Trophoblast cell (in vitro differentiated cells and primary cell): Measurements from ENCODE around the gene F2RL1.

Experiments used
- DNase-seq, 2 donors: peaks; one replicate each; pipeline ENCODE4 v3.0.0-alpha.2; 2016
- H2AFZ ChIP-seq: 2 replicates; pipeline ENCODE4 v1.6.1; 2013; ENCODE audit warnings: low read length, moderate library complexity, mild to moderate bottlenecking; ENCODE audit not compliant: insufficient read depth, poor library complexity
- H2AK5ac ChIP-seq: 2 replicates; pipeline ENCODE4 v1.6.1; 2013; ENCODE audit warnings: mild to moderate bottlenecking, low read length
- H2BK120ac ChIP-seq: 2 replicates; pipeline ENCODE4 v1.6.1; 2013; ENCODE audit warnings: low read length, mild to moderate bottlenecking, moderate library complexity; ENCODE audit not compliant: insufficient read depth, poor library complexity
- H2BK12ac ChIP-seq: 2 replicates; pipeline ENCODE4 v1.6.1; 2013; ENCODE audit warnings: mild to moderate bottlenecking, low read length, moderate library complexity
- H2BK5ac ChIP-seq: 2 replicates; pipeline ENCODE4 v1.6.1; 2013; ENCODE audit warnings: low read length, low read depth, moderate library complexity, mild to moderate bottlenecking; ENCODE audit not compliant: poor library complexity
- H3K14ac ChIP-seq: 2 replicates; pipeline ENCODE4 v1.6.1; 2013; ENCODE audit warnings: mild to moderate bottlenecking, low read length
- H3K18ac ChIP-seq: 2 replicates; pipeline ENCODE4 v1.6.1; 2013; ENCODE audit warnings: mild to moderate bottlenecking, low read length
- H3K23ac ChIP-seq: 2 replicates; pipeline ENCODE4 v1.6.1; 2013; ENCODE audit warnings: low read length
- H3K27ac ChIP-seq: 2 replicates; pipeline ENCODE4 v1.5.1; 2013; ENCODE audit warnings: low read depth, mild to moderate bottlenecking, inconsistent platforms, low read length, moderate library complexity
- H3K27me3 ChIP-seq: 2 replicates; pipeline ENCODE4 v1.6.1; 2013; ENCODE audit warnings: inconsistent platforms, mild to moderate bottlenecking, low read length, moderate library complexity; ENCODE audit not compliant: insufficient read depth
- H3K36me3 ChIP-seq, 2 experiments: 1 replicate in 1 of 2; 2 replicates in 1 of 2; pipeline ENCODE4 v1.6.1; 2013; ENCODE audit warnings: low read length in 2 of 2, mild to moderate bottlenecking in 2 of 2, moderate library complexity in 1 of 2; ENCODE audit not compliant: insufficient read depth in 2 of 2, control insufficient read depth in 1 of 2
- H3K4ac ChIP-seq: 2 replicates; pipeline ENCODE4 v1.6.1; 2013; ENCODE audit warnings: low read depth, mild to moderate bottlenecking, low read length, moderate library complexity
- H3K4me1 ChIP-seq, 2 experiments: 1 replicate in 1 of 2; 2 replicates in 1 of 2; pipeline ENCODE4 v1.6.1; 2013; ENCODE audit warnings: low read length in 2 of 2, mild to moderate bottlenecking in 2 of 2, moderate library complexity in 1 of 2; ENCODE audit not compliant: insufficient read depth in 2 of 2, control insufficient read depth in 1 of 2
- H3K4me2 ChIP-seq: 2 replicates; pipeline ENCODE4 v1.6.1; 2013; ENCODE audit warnings: inconsistent platforms, mild to moderate bottlenecking, low read length, moderate library complexity
- H3K4me3 ChIP-seq: 2 replicates; pipeline ENCODE4 v1.5.1; 2013; ENCODE audit warnings: mild to moderate bottlenecking, low read depth, low read length, inconsistent platforms
- H3K79me1 ChIP-seq: one replicate; pipeline ENCODE4 v1.6.1; 2013; ENCODE audit warnings: low read length
- H3K79me2 ChIP-seq: 2 replicates; pipeline ENCODE4 v1.6.1; 2013; ENCODE audit warnings: low read length, mild to moderate bottlenecking; ENCODE audit not compliant: control insufficient read depth, insufficient read depth, poor library complexity
- H3K9ac ChIP-seq: 2 replicates; pipeline ENCODE4 v1.6.1; 2013; ENCODE audit warnings: mild to moderate bottlenecking, low read length
- H3K9me3 ChIP-seq: 2 replicates; pipeline ENCODE4 v1.6.1; 2013; ENCODE audit warnings: low read depth, mild to moderate bottlenecking, control low read depth, inconsistent platforms, low read length; ENCODE audit not compliant: insufficient read depth
- H4K12ac ChIP-seq: 2 replicates; pipeline ENCODE4 v1.6.1; 2013; ENCODE audit warnings: low read depth, mild to moderate bottlenecking, low read length, moderate library complexity
- H4K8ac ChIP-seq: 2 replicates; pipeline ENCODE4 v1.6.1; 2013; ENCODE audit warnings: low read depth, mild to moderate bottlenecking, low read length, moderate library complexity
- H4K91ac ChIP-seq: one replicate; pipeline ENCODE4 v1.6.1; 2013; ENCODE audit warnings: low read depth, mild to moderate bottlenecking, low read length, moderate library complexity
- WGBS: extraction: QIAGEN DNeasy Blood & Tissue Kit; methylation state at CpG from one replicate; pipeline ENCODE4 v1.1.7; 2013; ENCODE audit warnings: missing lambda C conversion rate; ENCODE audit not compliant: insufficient read length, insufficient coverage; ENCODE audit errors: extremely low coverage; 5-methylcytosine and 5-hydroxymethylcytosine counted together

Gene F2RL1

DNA sequence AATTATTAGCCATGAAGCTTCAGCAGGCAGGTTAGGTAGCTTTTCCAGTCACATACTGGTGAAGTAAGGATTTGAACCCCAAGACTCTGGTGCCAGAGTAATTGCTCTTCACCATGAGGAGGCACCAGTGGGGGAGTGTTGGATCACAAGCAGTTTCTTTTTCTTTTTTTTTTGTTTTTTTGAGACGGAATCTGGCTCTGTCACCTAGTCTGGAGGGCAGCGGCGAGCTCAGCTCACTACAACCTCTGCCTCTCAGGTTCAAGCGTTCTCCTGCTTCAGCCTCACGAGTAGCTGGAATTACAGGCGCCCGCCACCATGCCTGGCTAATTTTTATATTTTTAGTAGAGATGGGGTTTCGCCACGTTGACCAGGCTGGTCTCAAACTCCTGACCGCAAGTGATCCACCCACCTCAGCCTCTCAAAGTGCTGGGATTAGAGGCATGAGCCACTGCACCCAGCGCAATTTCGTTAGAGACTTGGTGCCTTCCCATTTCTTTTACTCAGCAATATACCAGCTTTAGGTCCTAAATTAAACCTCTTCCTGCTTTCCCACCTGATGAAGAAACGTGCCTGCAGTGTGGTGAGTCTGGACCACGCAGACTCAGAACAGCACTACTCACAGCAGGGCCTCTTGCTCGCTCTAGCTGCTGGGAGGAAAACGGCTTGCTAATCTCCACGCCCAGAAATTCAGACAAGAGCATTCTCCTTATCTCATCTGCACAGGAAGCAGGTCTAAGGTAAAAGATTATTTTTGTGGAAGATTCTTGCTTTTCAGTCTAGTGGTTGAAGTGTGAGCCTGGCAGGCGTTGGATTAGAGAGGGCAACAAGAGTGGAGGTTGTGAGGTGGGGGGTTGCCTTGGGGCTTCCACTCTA lies 30.8 kb downstream of the F2RL1 start, which contains the start of gene S100Z:
S100Z (plus strand) TSS at position 596 of the 873 bp plus-strand sequence. CDS start 25,346 bp downstream, outside the sequence.
- Histone ChIP-seq H4K8ac (no peak within 1 kb of the TSS), H2AFZ (no peak within 1 kb of the TSS), H3K27ac (no peak within 1 kb of the TSS), H3K4ac (no peak within 1 kb of the TSS), H3K4me3 (no peak within 1 kb of the TSS), H3K14ac (no peak within 1 kb of the TSS), H3K18ac (no peak within 1 kb of the TSS), H3K23ac (no peak within 1 kb of the TSS), H3K9me3 (peaks cover under 1% of the 10 kb centered on the region), H2BK12ac (peak within 1 kb of the TSS; percentile 69), H3K36me3 (no peaks in the 10 kb centered on the region), H2BK5ac (no peak within 1 kb of the TSS), H3K4me2 (no peak within 1 kb of the TSS), H3K79me2 (no peaks in the 10 kb centered on the region), H3K27me3 (no peaks in the 10 kb centered on the region), H3K9ac (no peak within 1 kb of the TSS), H4K91ac (peak within 1 kb of the TSS; percentile 13), H3K79me1 (peaks cover 2% of the 10 kb centered on the region), H4K12ac (no peak within 1 kb of the TSS), H2BK120ac (peak within 1 kb of the TSS; percentile 20), H3K4me1 (peaks cover 6 to 7% of the 10 kb centered on the region in 2 experiments), H2AK5ac (no peak within 1 kb of the TSS)
- peak in 1 of 2 donors; percentile 40 for DNase-seq
- no CpG with 5 or more reads among the region's 18 CpGs for WGBS

DNA sequence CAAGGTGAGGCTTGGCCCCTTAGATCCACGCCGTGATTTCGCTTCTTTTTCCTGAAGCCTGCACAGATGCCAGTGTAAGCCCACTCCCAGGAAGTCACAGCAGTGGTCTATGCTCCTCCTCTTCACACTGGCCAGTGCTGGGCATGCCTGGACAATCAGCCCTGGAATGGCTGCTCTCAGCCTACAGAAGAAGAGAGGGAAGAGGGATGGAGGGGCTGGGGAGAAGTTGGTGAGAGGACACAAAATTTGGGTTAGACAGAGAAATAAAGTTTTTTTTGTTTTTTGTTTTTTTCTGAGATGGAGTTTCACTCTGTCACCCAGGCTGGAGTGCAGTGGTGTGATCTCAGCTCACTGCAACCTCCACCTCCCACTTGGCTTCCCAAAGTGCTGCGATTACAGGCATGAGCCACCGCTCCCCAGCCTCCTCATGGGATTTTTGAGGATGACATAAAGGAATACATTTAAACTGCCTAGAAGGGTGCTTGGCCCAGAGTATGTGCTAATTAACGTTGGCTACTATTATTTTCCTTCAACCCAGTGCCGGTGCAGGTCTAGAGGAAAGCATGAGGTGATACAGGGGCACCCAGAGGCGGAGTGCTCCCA lies 31.8 kb downstream of the F2RL1 start:
- H3K79me1 ChIP-seq: peaks cover 2% of the 10 kb centered on the region
- H3K4ac ChIP-seq: no peak overlapping the region
- H3K14ac ChIP-seq: no peak overlapping the region
- H2BK120ac ChIP-seq: peak overlapping the region; percentile 20
- peak overlapping the region; percentile 69 for H2BK12ac ChIP-seq
- no peaks in the 10 kb centered on the region for H3K79me2 ChIP-seq
- no peak overlapping the region for H3K4me2 ChIP-seq
- H3K4me1 ChIP-seq: peaks cover 6 to 7% of the 10 kb centered on the region in 2 experiments
- peaks cover 2% of the 10 kb centered on the region for H3K9me3 ChIP-seq
- H3K23ac ChIP-seq: no peak overlapping the region
- no peak overlapping the region for H3K27ac ChIP-seq
- H3K27me3 ChIP-seq: no peaks in the 10 kb centered on the region
- WGBS: no CpG with 5 or more reads among the region's 8 CpGs
- H3K18ac ChIP-seq: no peak overlapping the region
- no peak overlapping the region for H4K12ac ChIP-seq
- H4K8ac ChIP-seq: no peak overlapping the region
- no peak for DNase-seq
- no peak overlapping the region for H3K4me3 ChIP-seq
- H4K91ac ChIP-seq: peak overlapping the region; percentile 13
- no peak overlapping the region for H2BK5ac ChIP-seq
- no peak overlapping the region for H3K9ac ChIP-seq
- no peaks in the 10 kb centered on the region for H3K36me3 ChIP-seq
- no peak overlapping the region for H2AFZ ChIP-seq
- H2AK5ac ChIP-seq: no peak overlapping the region

DNA sequence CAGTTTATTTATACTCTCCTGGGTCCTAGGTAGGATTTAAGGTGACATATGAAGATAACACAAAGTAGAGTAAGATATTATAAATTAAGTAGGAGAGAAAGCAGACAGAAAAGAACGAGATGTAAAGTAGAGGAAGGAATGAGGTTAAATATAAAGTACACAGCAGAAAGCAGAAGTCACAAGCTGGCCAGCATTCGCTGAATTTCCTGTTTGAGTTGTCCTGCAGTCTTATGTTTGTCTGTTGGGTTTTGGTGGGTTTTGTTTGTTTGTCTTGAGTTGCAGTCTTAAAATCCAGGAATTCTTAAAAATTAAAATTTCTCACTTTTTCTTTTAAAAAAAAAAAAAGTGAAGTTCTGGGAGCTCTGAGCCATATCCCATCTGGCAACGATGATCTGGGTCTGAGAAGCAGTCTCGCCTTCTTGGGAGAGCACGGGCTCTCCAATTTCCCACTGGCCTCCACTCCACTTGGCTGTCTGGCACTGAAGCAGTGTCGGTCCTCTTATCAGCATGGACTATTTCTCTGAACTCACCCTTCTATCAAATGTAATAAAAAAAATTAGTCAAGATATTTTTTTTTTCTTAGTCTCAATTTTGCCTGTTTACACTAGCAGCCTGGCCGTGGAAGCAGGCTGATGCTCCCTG lies 33.0 kb downstream of the F2RL1 start:
- H3K4ac ChIP-seq: no peak overlapping the region
- H4K12ac ChIP-seq: no peak overlapping the region
- 100% methylated on average over 1 of the region's 7 CpGs for WGBS
- H2AK5ac ChIP-seq: no peak overlapping the region
- no peak overlapping the region for H4K8ac ChIP-seq
- H2BK12ac ChIP-seq: no peak overlapping the region
- no peak overlapping the region for H2BK120ac ChIP-seq
- H3K4me1 ChIP-seq: peaks cover 6 to 7% of the 10 kb centered on the region in 2 experiments
- H4K91ac ChIP-seq: no peak overlapping the region
- H3K4me2 ChIP-seq: no peak overlapping the region
- H3K4me3 ChIP-seq: no peak overlapping the region
- H2BK5ac ChIP-seq: no peak overlapping the region
- H3K79me1 ChIP-seq: peaks cover 2% of the 10 kb centered on the region
- H3K14ac ChIP-seq: no peak overlapping the region
- peaks cover 2% of the 10 kb centered on the region for H3K9me3 ChIP-seq
- no peaks in the 10 kb centered on the region for H3K27me3 ChIP-seq
- no peaks in the 10 kb centered on the region for H3K36me3 ChIP-seq
- H2AFZ ChIP-seq: no peak overlapping the region
- H3K9ac ChIP-seq: no peak overlapping the region
- H3K23ac ChIP-seq: no peak overlapping the region
- no peak for DNase-seq
- no peak overlapping the region for H3K27ac ChIP-seq
- no peaks in the 10 kb centered on the region for H3K79me2 ChIP-seq
- no peak overlapping the region for H3K18ac ChIP-seq

DNA sequence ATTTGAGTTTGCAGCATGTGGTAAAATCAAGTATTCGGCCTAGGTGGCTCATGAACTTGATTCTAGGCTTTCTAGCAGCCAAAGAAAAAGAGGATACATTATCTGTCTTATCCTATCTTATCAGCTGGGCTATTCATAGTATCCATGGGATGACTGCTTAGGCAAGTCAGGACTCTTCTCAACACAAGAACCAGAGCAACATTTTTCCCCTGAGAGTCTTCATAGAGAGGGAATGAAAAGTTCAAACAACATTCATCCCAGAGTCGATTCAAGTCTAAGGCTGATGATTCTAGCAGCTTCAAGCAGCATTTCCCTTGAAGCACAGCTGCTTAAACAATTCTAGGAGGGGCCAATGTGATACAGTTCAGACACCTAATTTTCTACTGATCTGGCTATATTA lies 33.9 kb downstream of the F2RL1 start:
- Histone ChIP-seq H2BK5ac (no peak overlapping the region), H3K27ac (no peak overlapping the region), H3K18ac (no peak overlapping the region), H3K14ac (no peak overlapping the region), H4K12ac (no peak overlapping the region), H4K91ac (no peak overlapping the region), H3K9me3 (peaks cover 2% of the 10 kb centered on the region), H3K23ac (no peak overlapping the region), H3K79me1 (peaks cover 2% of the 10 kb centered on the region), H3K9ac (no peak overlapping the region), H2AFZ (no peak overlapping the region), H3K79me2 (no peaks in the 10 kb centered on the region), H3K4ac (no peak overlapping the region), H4K8ac (no peak overlapping the region), H2AK5ac (no peak overlapping the region), H3K4me2 (no peak overlapping the region), H2BK120ac (no peak overlapping the region), H3K4me1 (peaks cover 6 to 7% of the 10 kb centered on the region in 2 experiments), H3K36me3 (no peaks in the 10 kb centered on the region), H3K27me3 (no peaks in the 10 kb centered on the region), H2BK12ac (no peak overlapping the region), H3K4me3 (no peak overlapping the region)
- DNase-seq: peak in 1 of 2 donors; percentile 39
- WGBS: no CpG with 5 or more reads among the region's 2 CpGs
